ENCODE data around the gene ARPIN. TPM values are rescaled to one million over a fixed set of nuclear protein-coding genes. Genes with fewer than 3 reads are reported as not detected.

The ARPIN gene
- total RNA-seq, 1 experiment from 2014 or later: 8.8 TPM

DNA sequence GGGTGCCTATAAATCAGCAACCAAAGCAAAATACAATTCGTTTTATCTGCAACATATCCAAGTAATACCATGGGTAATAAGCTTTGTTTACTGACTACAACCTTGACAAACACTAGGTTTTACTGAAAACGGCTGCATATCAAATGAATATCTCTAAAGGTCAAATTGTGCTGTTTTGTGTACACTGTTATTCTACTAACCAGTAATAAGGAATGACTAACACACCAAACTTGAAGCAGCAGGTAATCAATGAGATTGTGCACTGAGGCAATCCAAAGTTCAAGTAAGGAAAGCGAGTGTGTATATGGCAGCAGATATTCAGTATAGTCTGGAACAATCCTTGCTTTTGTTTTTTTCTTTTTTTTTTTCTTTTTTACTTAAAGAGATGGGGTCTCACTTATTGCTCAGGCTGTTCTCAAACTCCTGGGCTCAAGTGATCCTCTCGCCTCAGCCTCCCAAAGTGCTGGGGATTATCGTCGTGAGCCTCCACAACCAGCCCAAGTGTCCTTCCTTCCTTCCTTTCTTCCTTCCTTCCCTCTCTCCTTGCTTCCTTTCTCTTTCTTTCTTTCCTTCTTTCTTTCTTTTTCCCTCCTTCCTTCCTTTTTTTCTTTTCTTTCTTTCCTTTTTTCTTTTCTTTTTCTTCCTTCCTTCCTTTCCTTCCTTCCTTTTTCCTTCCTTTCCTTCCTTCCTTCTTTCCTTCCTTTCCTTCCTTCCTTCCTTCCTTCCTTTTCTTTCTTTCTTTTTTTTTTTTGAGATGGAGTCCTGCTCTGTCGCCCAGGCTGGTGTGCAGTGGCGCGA is 53.9 kb downstream of the ARPIN start:
- Histone ChIP-seq H3K9ac (ENCODE audit: low read length) (no peak overlapping the region), H3K9me3 (ENCODE audit: control insufficient read depth in 1 of 2, insufficient read depth in 1 of 2, low read depth in 1 of 2, low read length in 2 of 2) (no peaks in the 10 kb centered on the region), H3K9me2 (ENCODE audit: insufficient read depth) (no peaks in the 10 kb centered on the region), H3K79me2 (ENCODE audit: insufficient read depth, low read length) (no peaks in the 10 kb centered on the region), H4K20me1 (ENCODE audit: insufficient read depth) (no peaks in the 10 kb centered on the region), H3K4me2 (ENCODE audit: low read length) (no peak overlapping the region), H3K27me3 (ENCODE audit: insufficient read depth, low read length) (no peaks in the 10 kb centered on the region), H3K27ac (ENCODE audit: low read depth, low read length) (no peak overlapping the region), H3K4me1 (ENCODE audit: control insufficient read depth in 1 of 2, insufficient read depth in 2 of 2, low read length in 2 of 2) (no peaks in the 10 kb centered on the region), H3K36me3 (ENCODE audit: control insufficient read depth in 1 of 2, insufficient read depth in 2 of 2, low read length in 2 of 2) (peaks cover 10 to 11% of the 10 kb centered on the region in 2 experiments; a peak in 3 of 4 replicates), H3K4me3 (replicated peaks in 1 of 2; ENCODE audit: low read depth in 1 of 2, low read length in 2 of 2) (no peak overlapping the region), H2AFZ (ENCODE audit: low read depth, low read length, poor library complexity, severe bottlenecking) (no peak overlapping the region)
- TF ChIP-seq CEBPB (IDR thresholded peaks at IDR 0.05; ENCODE audit: low read depth): no peak
- TF ChIP-seq YY1 (IDR thresholded peaks at IDR 0.05; ENCODE audit: extremely low read depth, insufficient replicate concordance, low read depth, low read length): no peak
- no peak for TF ChIP-seq SP1 (IDR thresholded peaks at IDR 0.05; ENCODE audit: low read depth)
- no peak for TF ChIP-seq RAD21 (IDR thresholded peaks at IDR 0.05; ENCODE audit: low read depth)
- TF ChIP-seq, protein P1, sequence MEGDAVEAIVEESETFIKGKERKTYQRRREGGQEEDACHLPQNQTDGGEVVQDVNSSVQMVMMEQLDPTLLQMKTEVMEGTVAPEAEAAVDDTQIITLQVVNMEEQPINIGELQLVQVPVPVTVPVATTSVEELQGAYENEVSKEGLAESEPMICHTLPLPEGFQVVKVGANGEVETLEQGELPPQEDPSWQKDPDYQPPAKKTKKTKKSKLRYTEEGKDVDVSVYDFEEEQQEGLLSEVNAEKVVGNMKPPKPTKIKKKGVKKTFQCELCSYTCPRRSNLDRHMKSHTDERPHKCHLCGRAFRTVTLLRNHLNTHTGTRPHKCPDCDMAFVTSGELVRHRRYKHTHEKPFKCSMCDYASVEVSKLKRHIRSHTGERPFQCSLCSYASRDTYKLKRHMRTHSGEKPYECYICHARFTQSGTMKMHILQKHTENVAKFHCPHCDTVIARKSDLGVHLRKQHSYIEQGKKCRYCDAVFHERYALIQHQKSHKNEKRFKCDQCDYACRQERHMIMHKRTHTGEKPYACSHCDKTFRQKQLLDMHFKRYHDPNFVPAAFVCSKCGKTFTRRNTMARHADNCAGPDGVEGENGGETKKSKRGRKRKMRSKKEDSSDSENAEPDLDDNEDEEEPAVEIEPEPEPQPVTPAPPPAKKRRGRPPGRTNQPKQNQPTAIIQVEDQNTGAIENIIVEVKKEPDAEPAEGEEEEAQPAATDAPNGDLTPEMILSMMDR (IDR thresholded peaks at IDR 0.05 in 2 of 3, conservative IDR thresholded peaks at IDR 0.05 in 1 of 3; ENCODE audit: borderline replicate concordance in 1 of 3, insufficient read depth in 1 of 3, low read depth in 2 of 3, low read length in 2 of 3): no peak
- no peak for TF ChIP-seq SIN3A (IDR thresholded peaks at IDR 0.05; ENCODE audit: low read depth)
- TF ChIP-seq, protein P2, sequence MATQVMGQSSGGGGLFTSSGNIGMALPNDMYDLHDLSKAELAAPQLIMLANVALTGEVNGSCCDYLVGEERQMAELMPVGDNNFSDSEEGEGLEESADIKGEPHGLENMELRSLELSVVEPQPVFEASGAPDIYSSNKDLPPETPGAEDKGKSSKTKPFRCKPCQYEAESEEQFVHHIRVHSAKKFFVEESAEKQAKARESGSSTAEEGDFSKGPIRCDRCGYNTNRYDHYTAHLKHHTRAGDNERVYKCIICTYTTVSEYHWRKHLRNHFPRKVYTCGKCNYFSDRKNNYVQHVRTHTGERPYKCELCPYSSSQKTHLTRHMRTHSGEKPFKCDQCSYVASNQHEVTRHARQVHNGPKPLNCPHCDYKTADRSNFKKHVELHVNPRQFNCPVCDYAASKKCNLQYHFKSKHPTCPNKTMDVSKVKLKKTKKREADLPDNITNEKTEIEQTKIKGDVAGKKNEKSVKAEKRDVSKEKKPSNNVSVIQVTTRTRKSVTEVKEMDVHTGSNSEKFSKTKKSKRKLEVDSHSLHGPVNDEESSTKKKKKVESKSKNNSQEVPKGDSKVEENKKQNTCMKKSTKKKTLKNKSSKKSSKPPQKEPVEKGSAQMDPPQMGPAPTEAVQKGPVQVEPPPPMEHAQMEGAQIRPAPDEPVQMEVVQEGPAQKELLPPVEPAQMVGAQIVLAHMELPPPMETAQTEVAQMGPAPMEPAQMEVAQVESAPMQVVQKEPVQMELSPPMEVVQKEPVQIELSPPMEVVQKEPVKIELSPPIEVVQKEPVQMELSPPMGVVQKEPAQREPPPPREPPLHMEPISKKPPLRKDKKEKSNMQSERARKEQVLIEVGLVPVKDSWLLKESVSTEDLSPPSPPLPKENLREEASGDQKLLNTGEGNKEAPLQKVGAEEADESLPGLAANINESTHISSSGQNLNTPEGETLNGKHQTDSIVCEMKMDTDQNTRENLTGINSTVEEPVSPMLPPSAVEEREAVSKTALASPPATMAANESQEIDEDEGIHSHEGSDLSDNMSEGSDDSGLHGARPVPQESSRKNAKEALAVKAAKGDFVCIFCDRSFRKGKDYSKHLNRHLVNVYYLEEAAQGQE (IDR thresholded peaks at IDR 0.05; ENCODE audit: low read depth): no peak
- no peak for TF ChIP-seq JUND (IDR thresholded peaks at IDR 0.05)
- TF ChIP-seq, protein P3, sequence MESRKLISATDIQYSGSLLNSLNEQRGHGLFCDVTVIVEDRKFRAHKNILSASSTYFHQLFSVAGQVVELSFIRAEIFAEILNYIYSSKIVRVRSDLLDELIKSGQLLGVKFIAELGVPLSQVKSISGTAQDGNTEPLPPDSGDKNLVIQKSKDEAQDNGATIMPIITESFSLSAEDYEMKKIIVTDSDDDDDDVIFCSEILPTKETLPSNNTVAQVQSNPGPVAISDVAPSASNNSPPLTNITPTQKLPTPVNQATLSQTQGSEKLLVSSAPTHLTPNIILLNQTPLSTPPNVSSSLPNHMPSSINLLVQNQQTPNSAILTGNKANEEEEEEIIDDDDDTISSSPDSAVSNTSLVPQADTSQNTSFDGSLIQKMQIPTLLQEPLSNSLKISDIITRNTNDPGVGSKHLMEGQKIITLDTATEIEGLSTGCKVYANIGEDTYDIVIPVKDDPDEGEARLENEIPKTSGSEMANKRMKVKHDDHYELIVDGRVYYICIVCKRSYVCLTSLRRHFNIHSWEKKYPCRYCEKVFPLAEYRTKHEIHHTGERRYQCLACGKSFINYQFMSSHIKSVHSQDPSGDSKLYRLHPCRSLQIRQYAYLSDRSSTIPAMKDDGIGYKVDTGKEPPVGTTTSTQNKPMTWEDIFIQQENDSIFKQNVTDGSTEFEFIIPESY (IDR thresholded peaks at IDR 0.05; ENCODE audit: extremely low read depth, insufficient replicate concordance, low read length): no peak
- no peak for TF ChIP-seq ELF1 (IDR thresholded peaks at IDR 0.05; ENCODE audit: borderline replicate concordance, low read depth)
- TF ChIP-seq EZH2phosphoT487 (IDR thresholded peaks at IDR 0.05; ENCODE audit: borderline replicate concordance): no peak
- TF ChIP-seq EGR1 (IDR thresholded peaks at IDR 0.05; ENCODE audit: low read depth): no peak
- DNase-seq (ENCODE audit: low read depth, low spot score) (no peak), ATAC-seq (no peak)
- CTCF ChIA-PET: interaction anchor here (1.0 to 1.2 kb wide), 2 partner anchors 10 to 98 kb away, joined by 3 read pairs; no protein-coding TSS in a partner anchor
- RAD21 ChIA-PET (ENCODE audit: low non-redundant PET in 1 of 2, low total read pairs in 2 of 2, uncharacterized antibody in 2 of 2, unreplicated experiment in 2 of 2): no interaction called here
- POLR2A ChIA-PET: no interaction called here
- intact Hi-C loops (cut with micrococcal nuclease): no loop called here
- BruUV-seq (replicated peaks): no TSS peak
